Stimulated activated CD4-positive, alpha-beta T cell treated with anti-CD3 and anti-CD28 coated beads, TNF-alpha, amount 100 ng/mL, for 4 hours (primary cell): ENCODE measurements around the gene SMAD3.

Experiments
- DNase-seq, 3 experiments: peaks; one replicate each; pipeline ENCODE4 v3.0.0-alpha.2; 2020; ENCODE audit warnings: low read depth in 3 of 3

Gene SMAD3

DNA sequence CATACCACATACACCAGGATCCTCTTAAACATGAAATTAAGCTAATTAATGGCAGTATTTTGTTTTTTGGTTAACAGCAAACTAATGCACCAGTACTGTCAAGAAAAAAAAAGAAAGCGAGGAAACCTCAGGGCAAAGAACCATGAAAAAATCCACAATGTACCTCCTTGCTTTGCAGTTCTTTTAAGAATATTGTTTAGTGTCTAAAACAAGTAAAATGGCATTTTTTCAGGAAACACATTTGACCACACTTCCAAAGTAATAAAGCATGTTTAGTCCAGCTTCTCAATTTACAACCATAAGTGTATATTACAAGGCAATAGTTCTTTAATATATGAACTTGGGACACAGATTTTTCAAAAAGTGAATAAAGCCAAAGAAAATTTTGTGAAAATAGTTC, 162.4 kb downstream of the SMAD3 start:
- no peak for DNase-seq

- DNase-seq = no peak
These were observed 162.9 kb downstream of the SMAD3 start for GRCh38 chr15:67228286-67228685.

GRCh38 chr15:67230504-67230903, 165.1 kb downstream of the SMAD3 start:
- no peak for DNase-seq

DNA sequence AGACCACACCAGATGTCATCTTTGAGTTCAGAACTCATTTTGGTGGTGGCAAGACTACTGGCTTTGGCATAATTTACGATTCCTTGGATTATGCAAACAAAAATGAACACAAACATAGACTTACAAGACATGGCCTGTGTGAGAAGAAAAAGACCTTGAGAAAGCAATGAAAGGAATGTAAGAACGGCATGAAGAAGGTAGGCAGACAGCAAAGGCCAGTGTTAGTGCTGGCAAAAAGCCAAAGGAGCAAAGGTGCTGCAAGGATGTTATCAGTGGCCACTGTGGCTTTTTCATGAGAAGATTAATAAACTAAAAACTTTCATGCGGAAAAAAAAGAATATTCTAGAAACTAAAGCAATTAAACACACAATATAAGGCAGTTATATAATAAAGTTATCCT, 167.2 kb downstream of the SMAD3 start:
- no peak for DNase-seq

DNA sequence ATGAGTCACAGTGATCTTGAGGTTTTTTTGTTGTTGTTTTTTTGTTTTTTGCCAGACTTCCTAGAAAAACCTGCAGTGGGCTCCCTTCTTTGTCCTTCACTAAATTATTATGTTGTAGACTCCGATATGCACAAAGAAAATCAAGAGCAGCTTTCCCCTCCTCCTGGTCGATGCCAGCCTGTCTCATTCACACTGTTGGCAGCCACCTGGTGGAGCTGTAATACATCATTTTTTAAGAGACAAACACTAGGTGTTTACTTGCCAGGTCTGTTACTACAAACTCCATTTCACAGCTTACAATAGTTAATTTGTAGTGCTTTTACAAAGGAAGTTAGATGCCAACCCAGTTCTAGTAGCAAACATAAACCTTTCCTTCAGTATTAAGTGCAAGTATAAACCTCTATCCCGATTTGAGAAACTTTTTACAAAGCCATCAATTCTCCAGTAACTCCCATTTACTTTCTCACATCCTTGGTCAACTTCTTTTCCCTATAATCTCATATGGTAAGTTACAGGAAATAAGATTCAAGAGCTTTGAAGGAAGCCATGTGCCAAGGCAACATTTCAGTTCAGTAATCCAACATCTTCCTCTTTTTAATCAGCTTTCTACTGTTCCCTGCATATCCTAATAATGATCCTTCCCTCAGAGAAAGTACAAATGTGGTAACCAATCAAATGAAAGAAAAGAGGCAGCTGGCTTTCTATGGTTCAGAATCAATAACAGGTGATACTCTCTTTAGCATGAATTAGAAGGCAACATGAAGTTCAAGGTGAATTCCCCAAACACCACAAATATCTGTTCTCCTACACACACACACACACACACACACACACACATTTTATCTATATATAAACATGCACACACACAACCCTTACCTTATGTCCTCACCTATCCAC, 175.1 kb downstream of the SMAD3 start:
- DNase-seq = no peak

DNA sequence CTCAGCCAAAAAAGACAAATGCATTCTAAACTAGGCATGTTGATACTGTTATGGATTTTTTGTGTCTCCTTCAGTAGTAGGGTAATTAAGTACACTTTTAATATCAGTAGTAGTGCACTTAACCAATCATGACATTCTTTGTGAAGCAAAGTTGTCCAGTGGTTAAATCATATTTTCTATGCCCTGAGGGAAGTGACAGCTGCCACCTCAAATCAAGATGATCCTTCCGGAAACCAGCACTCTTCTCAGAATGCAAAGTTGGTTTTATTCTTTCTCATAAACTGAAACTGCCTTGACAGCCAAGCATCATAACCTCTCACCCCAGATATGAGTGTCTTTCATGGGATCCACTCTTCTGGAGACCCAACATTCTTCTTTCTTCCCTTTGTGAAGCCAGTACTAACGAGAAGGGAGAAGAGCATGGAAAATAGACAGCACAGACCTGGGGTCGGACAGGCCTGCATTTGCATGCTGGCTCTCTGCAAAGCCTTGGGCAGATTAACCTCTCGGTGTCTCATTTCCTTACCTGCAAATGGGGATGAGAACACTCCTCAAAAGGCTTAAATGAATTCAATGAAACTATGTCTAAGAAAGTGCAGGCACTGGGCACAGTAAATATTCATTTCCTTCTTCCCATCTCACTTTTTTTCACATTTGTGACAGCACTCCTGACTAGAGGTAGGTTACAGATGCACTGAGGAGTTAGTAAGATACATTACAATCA, 175.9 kb downstream of the SMAD3 start:
- DNase-seq = no peak

GRCh38 chr15:67242708-67243111, 177.3 kb downstream of the SMAD3 start:
- DNase-seq = no peak
